Astrocyte of the cerebellum (primary cell): ENCODE results near the gene COLEC11.
"Not testable (repeated sequence)": the region's sequence is repeated elsewhere in the genome, so short reads cannot be mapped to it uniquely, and the experiment has no call there.

Experiments
- DNase-seq: peaks from one replicate; pipeline ENCODE4 v3.0.0-alpha.2; 2011; ENCODE audit warnings: low read depth
- H3K4me3 ChIP-seq: 2 replicates; pipeline ENCODE4 v1.5.1; 2011; ENCODE audit warnings: mild to moderate bottlenecking, low read depth, low read length, moderate library complexity
- in situ Hi-C: cut with HindIII; loops from 2 replicates; pipeline ENCODE4 v1.10.0; 2017; ENCODE audit warnings: low sequenced_read_pairs
- TF ChIP-seq, protein P1 (sequence below): IDR thresholded peaks from 2 replicates; pipeline ENCODE4 v1.5.1; 2012; ENCODE audit warnings: low read length, low read depth, moderate library complexity, mild to moderate bottlenecking; ENCODE audit errors: missing control alignments

The COLEC11 gene

DNA sequence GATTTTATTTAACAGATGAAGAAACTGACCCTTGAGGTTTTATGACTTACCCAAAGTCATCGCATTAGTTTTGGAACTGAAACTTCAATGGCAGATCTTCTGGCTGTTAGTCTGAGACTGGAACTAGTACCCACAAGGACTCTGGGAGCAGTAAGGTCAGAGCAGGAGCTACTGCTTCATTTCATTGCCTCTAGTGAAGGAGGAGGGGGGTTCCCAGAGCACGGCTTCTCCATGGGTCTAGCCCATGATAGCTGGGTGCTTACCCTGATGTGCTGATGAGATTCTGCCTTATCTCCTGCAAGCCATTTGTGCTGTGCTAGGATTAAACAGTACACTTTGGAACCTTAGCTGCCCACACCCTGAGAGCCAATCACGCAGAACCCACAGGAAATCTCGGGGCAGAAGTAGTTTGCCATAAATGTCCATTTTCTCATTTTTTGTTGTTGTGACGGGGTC, 31.4 kb upstream of the COLEC11 start:
- TF ChIP-seq, protein P1, sequence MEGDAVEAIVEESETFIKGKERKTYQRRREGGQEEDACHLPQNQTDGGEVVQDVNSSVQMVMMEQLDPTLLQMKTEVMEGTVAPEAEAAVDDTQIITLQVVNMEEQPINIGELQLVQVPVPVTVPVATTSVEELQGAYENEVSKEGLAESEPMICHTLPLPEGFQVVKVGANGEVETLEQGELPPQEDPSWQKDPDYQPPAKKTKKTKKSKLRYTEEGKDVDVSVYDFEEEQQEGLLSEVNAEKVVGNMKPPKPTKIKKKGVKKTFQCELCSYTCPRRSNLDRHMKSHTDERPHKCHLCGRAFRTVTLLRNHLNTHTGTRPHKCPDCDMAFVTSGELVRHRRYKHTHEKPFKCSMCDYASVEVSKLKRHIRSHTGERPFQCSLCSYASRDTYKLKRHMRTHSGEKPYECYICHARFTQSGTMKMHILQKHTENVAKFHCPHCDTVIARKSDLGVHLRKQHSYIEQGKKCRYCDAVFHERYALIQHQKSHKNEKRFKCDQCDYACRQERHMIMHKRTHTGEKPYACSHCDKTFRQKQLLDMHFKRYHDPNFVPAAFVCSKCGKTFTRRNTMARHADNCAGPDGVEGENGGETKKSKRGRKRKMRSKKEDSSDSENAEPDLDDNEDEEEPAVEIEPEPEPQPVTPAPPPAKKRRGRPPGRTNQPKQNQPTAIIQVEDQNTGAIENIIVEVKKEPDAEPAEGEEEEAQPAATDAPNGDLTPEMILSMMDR: no peak
- no peak for DNase-seq
- in situ Hi-C loops: no loop called here
- no peak overlapping the region for H3K4me3 ChIP-seq

GRCh38 chr2:3565117-3565516, 29.8 kb upstream of the COLEC11 start:
- DNase-seq: no peak
- no peak overlapping the region for H3K4me3 ChIP-seq
- TF ChIP-seq, protein P1: no peak
- in situ Hi-C loops: no loop called here

- TF ChIP-seq, protein P1: no peak
- DNase-seq: no peak
- no peak overlapping the region for H3K4me3 ChIP-seq
- in situ Hi-C loops: no loop called here
Measured at GRCh38 chr2:3566806-3567205, 28.1 kb upstream of the COLEC11 start.

- DNase-seq, in situ Hi-C loops, H3K4me3 ChIP-seq: not testable (repeated sequence)
Measured at GRCh38 chr2:3569656-3570055, 25.3 kb upstream of the COLEC11 start.

DNA sequence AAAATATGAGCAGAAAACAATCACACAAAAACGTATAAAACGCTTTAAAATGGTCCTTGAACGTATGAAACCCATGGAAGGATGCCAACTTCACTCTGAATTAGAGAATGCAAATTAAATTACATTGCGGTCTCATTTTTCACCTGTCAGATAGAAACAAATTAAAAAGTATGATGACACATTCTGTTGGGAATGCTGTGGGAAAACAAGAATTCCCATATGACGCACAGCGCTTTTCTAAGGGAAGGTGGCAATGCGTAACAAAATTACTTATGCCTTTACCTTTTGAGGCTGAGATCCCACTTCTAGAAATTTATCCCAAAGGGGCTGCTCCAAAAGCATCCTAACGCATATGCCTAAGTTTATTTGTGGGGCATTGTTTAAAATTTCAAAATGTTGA, 23.6 kb upstream of the COLEC11 start:
- no peak overlapping the region for H3K4me3 ChIP-seq
- DNase-seq: peak; percentile 93
- TF ChIP-seq, protein P1: no peak
- in situ Hi-C loops: no loop called here

DNA sequence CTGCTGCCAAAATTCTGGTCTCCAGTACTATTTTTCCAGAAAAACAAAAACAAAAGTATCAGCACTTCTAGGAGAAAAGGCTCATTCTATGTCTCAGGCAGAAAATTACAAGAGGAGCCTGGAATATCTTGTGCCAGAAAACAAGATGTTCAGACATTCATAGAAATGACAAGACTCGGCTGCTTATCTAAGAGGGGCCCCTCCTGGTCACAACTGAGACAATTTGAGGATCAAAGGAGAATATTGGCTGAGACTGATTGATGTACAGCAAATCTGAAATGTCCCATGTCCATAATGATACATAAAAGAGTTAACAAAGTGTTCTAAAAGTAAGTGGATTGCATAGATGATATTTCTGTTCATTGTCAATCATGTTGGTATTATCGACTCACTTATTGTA, 22.3 kb upstream of the COLEC11 start:
- in situ Hi-C loops: no loop called here
- no peak overlapping the region for H3K4me3 ChIP-seq

DNA sequence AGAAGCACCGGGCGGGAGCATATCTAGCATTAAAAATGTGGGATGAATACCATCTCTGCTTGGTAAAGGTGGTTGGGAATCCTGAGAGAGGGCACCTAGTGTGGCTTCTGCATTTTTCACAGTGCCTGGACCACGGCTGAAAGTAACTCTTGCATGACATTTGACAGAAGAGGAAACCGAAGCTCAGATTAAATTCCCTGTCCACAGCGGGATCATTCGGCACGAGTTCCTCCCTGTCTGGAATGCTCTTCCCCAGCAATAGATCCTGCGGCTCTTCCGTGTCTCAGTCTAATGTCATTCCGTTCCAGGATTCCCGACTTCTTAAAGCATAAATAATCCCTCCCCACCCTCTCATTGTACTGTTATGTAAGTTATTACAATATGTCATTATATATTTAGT, 20.8 kb upstream of the COLEC11 start:
- H3K4me3 ChIP-seq: no peak overlapping the region
- in situ Hi-C loops: no loop called here
- TF ChIP-seq, protein P1: no peak
- DNase-seq: no peak

More for the DNA sequence above, 22.3 kb upstream of the COLEC11 start:
- TF ChIP-seq, protein P1: no peak
- no peak for DNase-seq
